Measurements from ENCODE around the gene MR1.

The MR1 gene

DNA sequence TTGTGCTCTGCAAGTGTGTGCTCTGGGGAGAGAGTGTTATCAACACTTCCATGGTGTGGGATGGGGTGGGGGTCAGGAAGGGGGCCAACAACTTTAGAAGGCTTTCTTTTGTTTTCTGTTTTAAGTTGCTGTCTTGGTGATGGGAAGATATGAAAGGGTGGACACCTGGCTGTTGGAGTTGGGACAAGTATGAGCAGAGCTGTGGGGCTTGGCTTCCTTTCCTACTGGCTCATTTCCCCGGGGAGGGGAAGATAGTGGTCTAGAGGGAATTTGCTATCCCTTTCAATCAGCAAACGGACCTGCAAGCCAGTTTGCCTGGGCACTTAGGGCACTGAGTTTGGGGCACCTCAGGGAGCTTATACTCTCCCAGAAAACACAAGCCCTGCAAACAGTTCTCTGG, 73.9 kb downstream of the MR1 start:
- DNase-seq (ENCODE audit: low read depth in 2 of 2): no peak
- TF ChIP-seq, protein P1, sequence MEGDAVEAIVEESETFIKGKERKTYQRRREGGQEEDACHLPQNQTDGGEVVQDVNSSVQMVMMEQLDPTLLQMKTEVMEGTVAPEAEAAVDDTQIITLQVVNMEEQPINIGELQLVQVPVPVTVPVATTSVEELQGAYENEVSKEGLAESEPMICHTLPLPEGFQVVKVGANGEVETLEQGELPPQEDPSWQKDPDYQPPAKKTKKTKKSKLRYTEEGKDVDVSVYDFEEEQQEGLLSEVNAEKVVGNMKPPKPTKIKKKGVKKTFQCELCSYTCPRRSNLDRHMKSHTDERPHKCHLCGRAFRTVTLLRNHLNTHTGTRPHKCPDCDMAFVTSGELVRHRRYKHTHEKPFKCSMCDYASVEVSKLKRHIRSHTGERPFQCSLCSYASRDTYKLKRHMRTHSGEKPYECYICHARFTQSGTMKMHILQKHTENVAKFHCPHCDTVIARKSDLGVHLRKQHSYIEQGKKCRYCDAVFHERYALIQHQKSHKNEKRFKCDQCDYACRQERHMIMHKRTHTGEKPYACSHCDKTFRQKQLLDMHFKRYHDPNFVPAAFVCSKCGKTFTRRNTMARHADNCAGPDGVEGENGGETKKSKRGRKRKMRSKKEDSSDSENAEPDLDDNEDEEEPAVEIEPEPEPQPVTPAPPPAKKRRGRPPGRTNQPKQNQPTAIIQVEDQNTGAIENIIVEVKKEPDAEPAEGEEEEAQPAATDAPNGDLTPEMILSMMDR (IDR thresholded peaks at IDR 0.05; ENCODE audit: low read depth, low read length): no peak
- H3K4me3 ChIP-seq (replicated peaks in 1 of 2; ENCODE audit: low read depth in 2 of 2, low read length in 2 of 2): no peak overlapping the region

DNA sequence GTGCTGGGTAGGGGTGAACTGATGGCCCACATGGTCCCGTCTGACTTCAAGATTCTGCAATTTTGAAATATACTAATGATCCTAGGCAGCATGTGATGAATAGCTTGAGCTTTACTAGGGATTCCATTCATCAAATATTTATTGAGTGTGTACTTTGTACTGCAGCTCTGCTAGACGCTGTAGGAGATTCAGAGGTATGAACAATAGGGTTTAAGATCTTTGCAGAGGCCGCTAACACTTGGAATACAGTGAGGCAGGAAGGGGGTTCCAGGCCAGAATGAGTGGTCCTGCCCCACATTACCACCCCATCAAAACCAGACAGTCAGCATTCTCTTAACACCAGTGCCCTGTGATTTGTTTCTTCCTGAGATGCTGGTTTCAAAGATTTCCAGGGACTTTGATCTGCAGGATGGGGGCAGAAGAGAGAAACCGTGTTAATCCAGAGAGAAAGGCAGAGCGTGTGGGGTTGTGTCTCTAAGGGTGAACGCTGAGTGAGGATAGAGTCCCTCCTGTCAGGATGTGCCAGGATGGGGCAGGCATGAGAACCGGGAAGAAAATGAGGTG, 74.6 kb downstream of the MR1 start:
- DNase-seq (ENCODE audit: low read depth in 2 of 2): no peak
- TF ChIP-seq, protein P1 (IDR thresholded peaks at IDR 0.05; ENCODE audit: low read depth, low read length): no peak
- no peak overlapping the region for H3K4me3 ChIP-seq (replicated peaks in 1 of 2; ENCODE audit: low read depth in 2 of 2, low read length in 2 of 2)

DNA sequence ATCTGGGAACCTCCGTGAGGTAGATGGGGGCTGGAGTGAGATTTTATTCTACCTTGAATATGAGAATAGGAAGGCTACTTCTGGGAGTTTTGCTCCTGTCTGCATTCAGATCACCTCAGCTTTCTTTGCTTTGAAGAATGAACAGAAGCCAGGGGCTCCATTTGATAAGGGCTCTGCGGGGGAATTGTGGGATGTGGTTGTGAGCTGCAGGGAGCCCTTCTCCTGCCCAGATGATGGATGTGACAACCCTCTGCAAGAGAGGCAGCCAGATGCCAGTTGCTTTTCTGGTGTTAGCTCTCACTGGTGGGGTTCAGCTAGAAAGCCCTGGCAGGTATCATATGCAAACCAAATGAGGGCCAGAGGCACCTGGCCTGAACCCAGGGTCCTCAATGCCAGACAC, 76.2 kb downstream of the MR1 start:
- DNase-seq (ENCODE audit: low read depth in 2 of 2): no peak
- H3K4me3 ChIP-seq (replicated peaks in 1 of 2; ENCODE audit: low read depth in 2 of 2, low read length in 2 of 2): no peak overlapping the region
- TF ChIP-seq, protein P1 (IDR thresholded peaks at IDR 0.05; ENCODE audit: low read depth, low read length): no peak
